H9 (cell line): Measurements from ENCODE around the gene ERN1. TPM values are rescaled to one million over a fixed set of nuclear protein-coding genes. Genes with fewer than 3 reads are reported as not detected.

Experiments
- DNase-seq: peaks from one replicate; pipeline ENCODE4 v3.0.0-alpha.2; 2017
- H2AFZ ChIP-seq: one replicate; pipeline ENCODE4 v1.6.1; 2013; ENCODE audit warnings: mild to moderate bottlenecking, low read length, control low read depth, moderate library complexity
- H2AK5ac ChIP-seq: 2 replicates; pipeline ENCODE4 v1.6.1; 2013; ENCODE audit warnings: low read length, control low read depth, mixed read lengths; ENCODE audit not compliant: insufficient read length
- H2BK120ac ChIP-seq: one replicate; pipeline ENCODE4 v1.6.1; 2013; ENCODE audit warnings: low read depth, mild to moderate bottlenecking, low read length, control low read depth, inconsistent platforms; ENCODE audit not compliant: poor library complexity, severe bottlenecking
- H2BK12ac ChIP-seq: 2 replicates; pipeline ENCODE4 v1.6.1; 2013; ENCODE audit warnings: low read length, control low read depth, mixed read lengths, low read depth; ENCODE audit not compliant: insufficient read length
- H2BK15ac ChIP-seq: 2 replicates; pipeline ENCODE4 v1.6.1; 2013; ENCODE audit warnings: low read depth, low read length, control low read depth
- H2BK20ac ChIP-seq: one replicate; pipeline ENCODE4 v1.6.1; 2013; ENCODE audit warnings: low read depth, mild to moderate bottlenecking, low read length, control low read depth, inconsistent platforms; ENCODE audit not compliant: poor library complexity, severe bottlenecking
- H2BK5ac ChIP-seq: 2 replicates; pipeline ENCODE4 v1.6.1; 2013; ENCODE audit warnings: low read length, control low read depth, mixed read lengths; ENCODE audit not compliant: insufficient read length
- H3K14ac ChIP-seq: 2 replicates; pipeline ENCODE4 v1.6.1; 2013; ENCODE audit warnings: low read length, control low read depth; ENCODE audit not compliant: insufficient read depth
- H3K18ac ChIP-seq: 2 replicates; pipeline ENCODE4 v1.6.1; 2013; ENCODE audit warnings: low read depth, mild to moderate bottlenecking, mixed read lengths, low read length, control low read depth; ENCODE audit not compliant: insufficient read length
- H3K23ac ChIP-seq: 2 replicates; pipeline ENCODE4 v1.6.1; 2013; ENCODE audit warnings: low read length, control low read depth, mixed read lengths, low read depth; ENCODE audit not compliant: insufficient read length
- H3K23me2 ChIP-seq: 2 replicates; pipeline ENCODE4 v1.6.1; 2013; ENCODE audit warnings: low read depth, mild to moderate bottlenecking, mixed read lengths, low read length, control low read depth; ENCODE audit not compliant: insufficient read length, poor library complexity, severe bottlenecking
- H3K27ac ChIP-seq: 2 replicates; pipeline ENCODE4 v1.5.1; 2013; ENCODE audit warnings: low read length, control low read depth, mixed read lengths, low read depth; ENCODE audit not compliant: insufficient read length
- H3K27me3 ChIP-seq: 2 replicates; pipeline ENCODE4 v1.6.1; 2013; ENCODE audit warnings: low read length, control low read depth, inconsistent platforms; ENCODE audit not compliant: insufficient read depth
- H3K4ac ChIP-seq: 2 replicates; pipeline ENCODE4 v1.6.1; 2013; ENCODE audit warnings: low read depth, mild to moderate bottlenecking, control low read depth, inconsistent platforms, low read length, moderate library complexity
- H3K4me1 ChIP-seq: 2 replicates; pipeline ENCODE4 v1.6.1; 2013; ENCODE audit warnings: low read length, control low read depth, inconsistent platforms; ENCODE audit not compliant: insufficient read depth
- H3K4me2 ChIP-seq: 2 replicates; pipeline ENCODE4 v1.6.1; 2013; ENCODE audit warnings: low read length, control low read depth, mixed read lengths; ENCODE audit not compliant: insufficient read length, insufficient read depth
- H3K56ac ChIP-seq: 2 replicates; pipeline ENCODE4 v1.6.1; 2013; ENCODE audit warnings: low read depth, mild to moderate bottlenecking, mixed read lengths, low read length, control low read depth; ENCODE audit not compliant: insufficient read length
- H3K79me1 ChIP-seq: 2 replicates; pipeline ENCODE4 v1.6.1; 2013; ENCODE audit warnings: low read depth, mild to moderate bottlenecking, moderate library complexity, low read length, control low read depth, inconsistent platforms; ENCODE audit not compliant: insufficient read depth, poor library complexity, severe bottlenecking
- H3K79me2 ChIP-seq: 2 replicates; pipeline ENCODE4 v1.6.1; 2013; ENCODE audit warnings: low read length, control low read depth, inconsistent platforms; ENCODE audit not compliant: insufficient read depth
- H3K9ac ChIP-seq: 2 replicates; pipeline ENCODE4 v1.6.1; 2013; ENCODE audit warnings: low read length, control low read depth, mixed read lengths; ENCODE audit not compliant: insufficient read length; ENCODE audit errors: extremely low read depth
- H3K9me3 ChIP-seq: one replicate; pipeline ENCODE4 v1.6.1; 2013; ENCODE audit warnings: low read depth, low read length, inconsistent platforms; ENCODE audit not compliant: control insufficient read depth
- H3T11ph ChIP-seq: one replicate; pipeline ENCODE4 v1.6.1; 2013; ENCODE audit warnings: mild to moderate bottlenecking, low read length, control low read depth, inconsistent platforms
- H4K20me1 ChIP-seq: one replicate; pipeline ENCODE4 v1.6.1; 2013; ENCODE audit not compliant: control insufficient read depth, insufficient read length, insufficient read depth
- H4K5ac ChIP-seq: 2 replicates; pipeline ENCODE4 v1.6.1; 2013; ENCODE audit warnings: low read depth, mild to moderate bottlenecking, mixed read lengths, low read length, control low read depth; ENCODE audit not compliant: insufficient read length
- H4K8ac ChIP-seq: replicated peaks from 2 replicates; pipeline ENCODE4 v1.6.1; 2013; ENCODE audit warnings: low read length, control low read depth, mixed read lengths, low read depth; ENCODE audit not compliant: insufficient read length
- H4K91ac ChIP-seq: 2 replicates; pipeline ENCODE4 v1.6.1; 2013; ENCODE audit warnings: low read depth, mild to moderate bottlenecking, moderate library complexity, mixed read lengths, low read length, control low read depth; ENCODE audit not compliant: insufficient read length
- H3K27ac Mint-ChIP-seq, 3 experiments: 2 replicates in 2 of 3; 3 replicates in 1 of 3; pipeline ENCODE4 v1.8.0; 2020 to 2021; ENCODE audit warnings: mixed read lengths in 3 of 3, mild to moderate bottlenecking in 1 of 3, moderate library complexity in 1 of 3
- H3K27me3 Mint-ChIP-seq: 2 replicates; pipeline ENCODE4 v1.8.0; 2021; ENCODE audit warnings: low read depth, mild to moderate bottlenecking, moderate library complexity, mixed read lengths
- H3K36me3 Mint-ChIP-seq, 3 experiments: 2 replicates in 2 of 3; 3 replicates in 1 of 3; pipeline ENCODE4 v1.8.0; 2020 to 2021; ENCODE audit warnings: low read depth in 3 of 3, mixed read lengths in 3 of 3; ENCODE audit not compliant: insufficient read depth in 1 of 3
- H3K4me1 Mint-ChIP-seq, 2 experiments: 2 replicates each; pipeline ENCODE4 v1.8.0; 2020; ENCODE audit warnings: mixed read lengths in 2 of 2
- H3K4me3 Mint-ChIP-seq, 2 experiments: 2 replicates in 1 of 2; 3 replicates in 1 of 2; pipeline ENCODE4 v1.8.0; 2020 to 2021; ENCODE audit warnings: mild to moderate bottlenecking in 2 of 2, mixed read lengths in 2 of 2, moderate library complexity in 1 of 2
- H3K9me3 Mint-ChIP-seq, 2 experiments: 2 replicates in 1 of 2; 3 replicates in 1 of 2; pipeline ENCODE4 v1.8.0; 2020; ENCODE audit warnings: mild to moderate bottlenecking in 2 of 2, mixed read lengths in 2 of 2, moderate library complexity in 1 of 2
- WGBS: extraction: QIAGEN DNeasy Blood & Tissue Kit; methylation state at CpG from one replicate; pipeline ENCODE4 v1.1.7; 2013; ENCODE audit warnings: missing lambda C conversion rate, low lambda C conversion rate, mixed read lengths; ENCODE audit not compliant: insufficient read length; ENCODE audit errors: extremely low coverage; 5-methylcytosine and 5-hydroxymethylcytosine counted together
- total RNA-seq: library from RNA; stranded (reverse); gene quantifications from 2 replicates; pipeline ENCODE4 v1.2.1, GENCODE V29; 2021
- TF ChIP-seq, protein P1 (sequence below): fragments of 200-600 bp; sonication (generic); conservative IDR thresholded peaks from 3 replicates; pipeline ENCODE4 v1.8.0; 2021; ENCODE audit warnings: antibody characterized with exemption, mild to moderate bottlenecking

Gene ERN1
- total RNA-seq, 1 experiment from 2014 or later: 5.0 TPM

DNA sequence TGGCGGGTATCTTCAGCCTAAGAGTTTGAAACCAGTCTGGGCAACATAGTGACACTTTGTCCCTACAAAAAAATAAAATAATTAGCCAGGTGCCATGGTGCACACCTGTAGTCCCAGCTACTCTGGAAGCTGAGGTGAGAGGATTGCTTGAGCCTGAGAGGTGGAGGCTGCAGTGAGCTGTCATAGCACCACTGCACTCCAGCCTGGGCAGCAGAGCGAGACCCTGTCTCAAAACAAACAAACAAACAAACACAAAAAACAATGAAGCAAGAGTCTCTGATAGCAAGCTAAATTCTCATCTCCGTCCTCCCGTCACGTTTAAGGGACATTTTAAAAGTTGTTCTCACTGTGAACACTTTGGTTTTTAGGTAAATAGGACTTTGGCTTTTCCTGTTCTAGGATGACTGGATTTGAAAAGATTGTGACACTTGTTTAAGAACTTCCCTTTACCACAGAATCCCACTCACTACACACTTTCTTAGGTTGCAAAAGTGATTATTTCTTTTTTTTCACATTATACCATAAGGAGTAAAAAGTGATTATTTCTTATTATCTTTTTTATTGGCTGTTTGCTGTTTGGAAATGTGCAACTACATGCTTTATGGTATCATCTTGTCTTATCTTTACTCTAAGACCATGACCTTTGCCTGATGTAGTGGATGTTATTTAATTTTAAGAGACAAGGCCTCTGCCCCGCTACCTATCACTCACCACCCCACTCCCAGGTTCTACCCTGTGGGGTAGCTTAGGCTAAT, 4.4 kb upstream of the ERN1 start:
- no peak overlapping the region for H3K27ac Mint-ChIP-seq
- Histone ChIP-seq H3K14ac (no peak overlapping the region), H3K27me3 (no peaks in the 10 kb centered on the region; the same call in 1 of the 2 replicates), H3K79me1 (no peaks in the 10 kb centered on the region), H3K18ac (no peak overlapping the region), H4K5ac (no peak overlapping the region), H3K23me2 (no peaks in the 10 kb centered on the region), H2BK15ac (no peak overlapping the region), H2BK20ac (no peak overlapping the region), H3K27ac (no peak overlapping the region), H2AFZ (no peak overlapping the region), H3K23ac (no peak overlapping the region), H2BK5ac (no peak overlapping the region), H3K4me2 (no peak overlapping the region), H3K4ac (no peak overlapping the region), H3T11ph (no peak overlapping the region), H3K9me3 (no peaks in the 10 kb centered on the region), H3K56ac (no peak overlapping the region), H2AK5ac (no peak overlapping the region), H3K4me1 (no peaks in the 10 kb centered on the region), H4K20me1 (no peaks in the 10 kb centered on the region), H3K9ac (no peak overlapping the region), H2BK12ac (no peak overlapping the region), H4K8ac (no peak overlapping the region), H2BK120ac (no peak overlapping the region), H3K79me2 (no peaks in the 10 kb centered on the region), H4K91ac (no peak overlapping the region)
- no peak overlapping the region for H3K4me3 Mint-ChIP-seq
- WGBS: no CpG with 5 or more reads among the region's 6 CpGs
- no peak for DNase-seq
- TF ChIP-seq, protein P1, sequence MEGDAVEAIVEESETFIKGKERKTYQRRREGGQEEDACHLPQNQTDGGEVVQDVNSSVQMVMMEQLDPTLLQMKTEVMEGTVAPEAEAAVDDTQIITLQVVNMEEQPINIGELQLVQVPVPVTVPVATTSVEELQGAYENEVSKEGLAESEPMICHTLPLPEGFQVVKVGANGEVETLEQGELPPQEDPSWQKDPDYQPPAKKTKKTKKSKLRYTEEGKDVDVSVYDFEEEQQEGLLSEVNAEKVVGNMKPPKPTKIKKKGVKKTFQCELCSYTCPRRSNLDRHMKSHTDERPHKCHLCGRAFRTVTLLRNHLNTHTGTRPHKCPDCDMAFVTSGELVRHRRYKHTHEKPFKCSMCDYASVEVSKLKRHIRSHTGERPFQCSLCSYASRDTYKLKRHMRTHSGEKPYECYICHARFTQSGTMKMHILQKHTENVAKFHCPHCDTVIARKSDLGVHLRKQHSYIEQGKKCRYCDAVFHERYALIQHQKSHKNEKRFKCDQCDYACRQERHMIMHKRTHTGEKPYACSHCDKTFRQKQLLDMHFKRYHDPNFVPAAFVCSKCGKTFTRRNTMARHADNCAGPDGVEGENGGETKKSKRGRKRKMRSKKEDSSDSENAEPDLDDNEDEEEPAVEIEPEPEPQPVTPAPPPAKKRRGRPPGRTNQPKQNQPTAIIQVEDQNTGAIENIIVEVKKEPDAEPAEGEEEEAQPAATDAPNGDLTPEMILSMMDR: no peak
- no peaks in the 10 kb centered on the region for H3K9me3 Mint-ChIP-seq
- peaks cover 0 to 5% of the 10 kb centered on the region in 2 experiments for H3K4me1 Mint-ChIP-seq
- no peaks in the 10 kb centered on the region for H3K36me3 Mint-ChIP-seq
- H3K27me3 Mint-ChIP-seq: peaks cover 24% of the 10 kb centered on the region
